HCT116 (cell line): ENCODE results near the gene IFRD2. TPM values are rescaled to one million over a fixed set of nuclear protein-coding genes. Genes with fewer than 3 reads are reported as not detected.

ENCODE experiments used
- ATAC-seq: fragments of 200-7000 bp; cut with Tn5 transposase; 2 replicates; pipeline ENCODE4 v1.9.1; 2020; ENCODE audit warnings: mild to moderate bottlenecking, moderate library complexity
- BruUV-seq: library from RNA; stranded (reverse); fragments of 400-500 nt; replicated peaks from 2 replicates; lab custom pipeline; 2021; lab: Mats Ljungman, UMichigan
- CTCF ChIA-PET: fragments of 300-600 bp; sonication (Branson Sonifier 250); formaldehyde crosslinking; loops from one replicate; lab custom pipeline; 2021; ENCODE audit warnings: antibody characterized with exemption; lab: Charles Lee
- POLR2A ChIA-PET: fragments of 300-600, 350-600 bp; sonication (Branson Sonifier 250); formaldehyde crosslinking; loops from one replicate; lab custom pipeline; 2021; ENCODE audit warnings: antibody characterized with exemption; lab: Charles Lee
- RAD21 ChIA-PET, 2 experiments: fragments of 300-600 bp; sonication (Branson Sonifier 250); formaldehyde crosslinking; loops; one replicate each; lab custom pipeline; 2023; ENCODE audit warnings: low total read pairs in 2 of 2; ENCODE audit not compliant: uncharacterized antibody in 2 of 2, unreplicated experiment in 2 of 2, low non-redundant PET in 1 of 2; lab: Charles Lee
- DNase-seq: peaks from one replicate; pipeline ENCODE4 v3.0.0-alpha.2; 2010; ENCODE audit warnings: low read depth, low spot score
- H2AFZ ChIP-seq: fragments of 200-600 bp; shearing (Covaris generic), sonication (generic); 2 replicates; pipeline ENCODE4 v1.6.1; 2017; ENCODE audit warnings: low read depth, mixed run types, mixed read lengths, antibody characterized with exemption, low read length; ENCODE audit not compliant: poor library complexity, severe bottlenecking
- H3K27ac ChIP-seq: 2 replicates; pipeline ENCODE4 v1.5.1; 2012; ENCODE audit warnings: low read depth, low read length
- H3K27me3 ChIP-seq: fragments of 200-600 bp; sonication (generic); 2 replicates; pipeline ENCODE4 v1.6.1; 2016; ENCODE audit warnings: mixed run types, low read length, mixed read lengths; ENCODE audit not compliant: insufficient read depth
- H3K36me3 ChIP-seq, 2 experiments: fragments of 200-500 bp in 1 of 2; fragments of 200-600 bp in 1 of 2; sonication (Bioruptor generic) in 1 of 2; sonication (generic) in 1 of 2; 2 replicates each; pipeline versions ENCODE4 v1.5.1 to v1.6.1; 2014 to 2016; ENCODE audit warnings: low read length in 2 of 2, inconsistent platforms in 1 of 2, mixed read lengths in 1 of 2, mixed run types in 1 of 2; ENCODE audit not compliant: insufficient read depth in 2 of 2, control insufficient read depth in 1 of 2
- H3K4me1 ChIP-seq, 2 experiments: fragments of 200-600 bp in 1 of 2; sonication (generic) in 1 of 2; 2 replicates each; pipeline versions ENCODE4 v1.5.1 to v1.6.1; 2012 to 2017; ENCODE audit warnings: low read length in 2 of 2, inconsistent platforms in 1 of 2, mild to moderate bottlenecking in 1 of 2, mixed read lengths in 1 of 2, mixed run types in 1 of 2, moderate library complexity in 1 of 2; ENCODE audit not compliant: insufficient read depth in 2 of 2, control insufficient read depth in 1 of 2
- H3K4me2 ChIP-seq: fragments of 200-600 bp; sonication (generic); 2 replicates; pipeline ENCODE4 v1.6.1; 2017; ENCODE audit warnings: mixed run types, low read length, mixed read lengths
- H3K4me3 ChIP-seq, 2 experiments: fragments of 200-600 bp in 1 of 2; sonication (generic) in 1 of 2; replicated peaks in 1 of 2; 2 replicates each; pipeline ENCODE4 v1.5.1; 2011 to 2016; ENCODE audit warnings: low read length in 2 of 2, control low read depth in 1 of 2, low read depth in 1 of 2, mild to moderate bottlenecking in 1 of 2, mixed read lengths in 1 of 2, mixed run types in 1 of 2
- H3K79me2 ChIP-seq: fragments of 200-600 bp; sonication (generic); 2 replicates; pipeline ENCODE4 v1.6.1; 2017; ENCODE audit warnings: mild to moderate bottlenecking, mixed run types, low read length, moderate library complexity, mixed read lengths; ENCODE audit not compliant: insufficient read depth
- H3K9ac ChIP-seq: fragments of 200-600 bp; sonication (generic); 2 replicates; pipeline ENCODE4 v1.6.1; 2016; ENCODE audit warnings: low read length, mixed read lengths
- H3K9me2 ChIP-seq: fragments of 200-600 bp; sonication (generic), shearing (Covaris generic); 2 replicates; pipeline ENCODE4 v1.6.1; 2017; ENCODE audit warnings: mixed run types, mild to moderate bottlenecking, moderate library complexity; ENCODE audit not compliant: insufficient read depth
- H3K9me3 ChIP-seq, 2 experiments: fragments of 200-500 bp in 1 of 2; fragments of 200-600 bp in 1 of 2; sonication (Bioruptor generic) in 1 of 2; sonication (generic) in 1 of 2; 2 replicates each; pipeline ENCODE4 v1.6.1; 2014 to 2017; ENCODE audit warnings: low read length in 2 of 2, mixed read lengths in 2 of 2, inconsistent platforms in 1 of 2, low read depth in 1 of 2, mild to moderate bottlenecking in 1 of 2, mixed run types in 1 of 2, moderate library complexity in 1 of 2; ENCODE audit not compliant: control insufficient read depth in 1 of 2, insufficient read depth in 1 of 2
- H4K20me1 ChIP-seq: fragments of 200-600 bp; sonication (generic), shearing (Covaris generic); 2 replicates; pipeline ENCODE4 v1.6.1; 2017; ENCODE audit warnings: mixed run types, mild to moderate bottlenecking, moderate library complexity; ENCODE audit not compliant: insufficient read depth
- CBX3 ChIP-seq: IDR thresholded peaks from 2 replicates; pipeline ENCODE4 v1.6.1; 2012; ENCODE audit warnings: low read depth
- ELF1 ChIP-seq: IDR thresholded peaks from 2 replicates; pipeline ENCODE4 v1.6.1; 2012; ENCODE audit warnings: low read depth, borderline replicate concordance
- EZH2phosphoT487 ChIP-seq: fragments of 200-600 bp; IDR thresholded peaks from 2 replicates; pipeline ENCODE4 v1.6.1; 2018; ENCODE audit warnings: antibody characterized with exemption, borderline replicate concordance
- FOSL1 ChIP-seq: IDR thresholded peaks from 2 replicates; pipeline ENCODE4 v1.6.1; 2012; ENCODE audit warnings: low read depth
- JUND ChIP-seq: IDR thresholded peaks from 2 replicates; pipeline ENCODE4 v1.6.1; 2012
- MAX ChIP-seq: IDR thresholded peaks from 2 replicates; pipeline ENCODE4 v1.6.1; 2012
- POLR2AphosphoS5 ChIP-seq: IDR thresholded peaks from 2 replicates; pipeline ENCODE4 v1.6.1; 2011; ENCODE audit warnings: mild to moderate bottlenecking, low read depth, low read length, moderate library complexity
- RAD21 ChIP-seq: IDR thresholded peaks from 2 replicates; pipeline ENCODE4 v1.6.1; 2012; ENCODE audit warnings: low read depth, mild to moderate bottlenecking
- SIN3A ChIP-seq: IDR thresholded peaks from 2 replicates; pipeline ENCODE4 v1.6.1; 2012; ENCODE audit warnings: low read depth
- SRF ChIP-seq: IDR thresholded peaks from 2 replicates; pipeline ENCODE4 v1.6.1; 2012; ENCODE audit warnings: low read depth
- ZFX ChIP-seq: fragments of 450-650 bp; IDR thresholded peaks from 2 replicates; pipeline ENCODE4 v1.6.1; 2017
- ZNF274 ChIP-seq: fragments of 200-500 bp; sonication (Bioruptor generic); IDR thresholded peaks from 2 replicates; pipeline ENCODE4 v1.6.1; 2014; ENCODE audit warnings: mild to moderate bottlenecking, low read depth, low read length, inconsistent platforms
- intact Hi-C: fragments of 100-400 bp; cut with micrococcal nuclease; formaldehyde crosslinking; loops from 2 replicates; pipeline ENCODE4 v1.10.0; 2022
- total RNA-seq: library from RNA; stranded (reverse); gene quantifications from one replicate; pipeline ENCODE4 v1.2.1, GENCODE V29; 2021; ENCODE audit not compliant: unreplicated experiment
- TF ChIP-seq, protein P1 (sequence below): IDR thresholded peaks from 2 replicates; pipeline ENCODE4 v1.6.1; 2011; ENCODE audit warnings: mild to moderate bottlenecking, low read length, moderate library complexity; ENCODE audit not compliant: insufficient replicate concordance; ENCODE audit errors: extremely low read depth

Gene IFRD2
- total RNA-seq, 1 experiment from 2014 or later: 146 TPM

DNA sequence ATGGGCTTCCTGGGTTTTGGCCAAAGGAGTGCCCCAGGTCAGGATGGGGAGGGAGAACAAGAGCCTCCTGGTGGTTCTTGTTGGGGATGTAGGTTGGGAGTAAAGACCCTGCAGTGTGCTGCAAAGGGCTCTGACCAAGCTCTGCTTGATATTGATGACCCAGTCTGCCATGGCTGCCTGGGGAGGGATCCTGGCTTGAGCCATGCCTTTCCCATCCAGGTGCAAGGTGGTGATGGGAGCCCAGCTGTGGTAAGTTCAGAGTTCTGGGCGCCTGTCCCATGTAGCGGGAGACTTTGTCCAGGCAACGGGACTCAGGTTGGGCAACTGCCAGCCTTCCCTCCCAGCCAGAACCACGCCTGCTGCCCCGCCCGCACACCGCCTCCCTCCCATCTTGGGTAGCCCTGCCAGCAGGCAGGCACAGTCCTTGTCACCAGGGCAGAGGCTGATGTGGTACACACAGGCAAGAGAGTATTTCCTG is 53.6 kb downstream of the IFRD2 start:
- Histone ChIP-seq H3K36me3 (peaks cover 0 to 5% of the 10 kb centered on the region in 2 experiments; a peak in 1 of 4 replicates), H3K27ac (peak overlapping the region; percentile 81)
- DNase-seq: no peak
- no peak for TF ChIP-seq FOSL1
- TF ChIP-seq EZH2phosphoT487: no peak
- TF ChIP-seq POLR2AphosphoS5: no peak
- no peak for TF ChIP-seq SRF
- no peak for TF ChIP-seq SIN3A
- no peak for TF ChIP-seq MAX
- no peak for TF ChIP-seq RAD21
- TF ChIP-seq, protein P1, sequence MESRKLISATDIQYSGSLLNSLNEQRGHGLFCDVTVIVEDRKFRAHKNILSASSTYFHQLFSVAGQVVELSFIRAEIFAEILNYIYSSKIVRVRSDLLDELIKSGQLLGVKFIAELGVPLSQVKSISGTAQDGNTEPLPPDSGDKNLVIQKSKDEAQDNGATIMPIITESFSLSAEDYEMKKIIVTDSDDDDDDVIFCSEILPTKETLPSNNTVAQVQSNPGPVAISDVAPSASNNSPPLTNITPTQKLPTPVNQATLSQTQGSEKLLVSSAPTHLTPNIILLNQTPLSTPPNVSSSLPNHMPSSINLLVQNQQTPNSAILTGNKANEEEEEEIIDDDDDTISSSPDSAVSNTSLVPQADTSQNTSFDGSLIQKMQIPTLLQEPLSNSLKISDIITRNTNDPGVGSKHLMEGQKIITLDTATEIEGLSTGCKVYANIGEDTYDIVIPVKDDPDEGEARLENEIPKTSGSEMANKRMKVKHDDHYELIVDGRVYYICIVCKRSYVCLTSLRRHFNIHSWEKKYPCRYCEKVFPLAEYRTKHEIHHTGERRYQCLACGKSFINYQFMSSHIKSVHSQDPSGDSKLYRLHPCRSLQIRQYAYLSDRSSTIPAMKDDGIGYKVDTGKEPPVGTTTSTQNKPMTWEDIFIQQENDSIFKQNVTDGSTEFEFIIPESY: no peak
- TF ChIP-seq ZNF274: no peak
- TF ChIP-seq JUND: no peak
- TF ChIP-seq CBX3: no peak
- no peak for TF ChIP-seq ELF1
- no peak for TF ChIP-seq ZFX
- TF ChIP-seq, all 23 proteins: peak for 0
- ChIA-PET RAD21 (no interaction called here), CTCF (interaction anchor here (0.6 kb wide), 1 partner anchor 8 kb away, joined by 3 read pairs; no protein-coding TSS in a partner anchor), POLR2A (interaction anchor here (3.5 kb wide), 1 partner anchor 9 kb away, joined by 34 read pairs; no protein-coding TSS in a partner anchor)
- intact Hi-C loops: no loop called here
- H3K9ac ChIP-seq: peak overlapping the region; percentile 79
- BruUV-seq: no TSS peak
- H3K9me2 ChIP-seq: no peaks in the 10 kb centered on the region
- peaks cover 41 to 55% of the 10 kb centered on the region in 2 experiments for H3K4me1 ChIP-seq
- peak overlapping the region; percentile 80 to 89 for H3K4me3 ChIP-seq
- H3K4me2 ChIP-seq: peak overlapping the region; percentile 86
- H4K20me1 ChIP-seq: 0 out of 2 replicates have a peak, but pooled peaks cover 4% of the 10 kb centered on the region
- ATAC-seq: no peak
- H2AFZ ChIP-seq: no peak overlapping the region
- peaks cover 73% of the 10 kb centered on the region for H3K79me2 ChIP-seq
- no peaks in the 10 kb centered on the region for H3K27me3 ChIP-seq
- H3K9me3 ChIP-seq: no peaks in the 10 kb centered on the region
